Activated naive CD4-positive, alpha-beta T cell treated with Interleukin-2 at 50 U/mL for 16 hours (primary cell): ENCODE measurements around the gene BEGAIN.

ENCODE experiments used
- DNase-seq: peaks from one replicate; pipeline ENCODE4 v3.0.0-alpha.2; 2020

Gene BEGAIN

DNA sequence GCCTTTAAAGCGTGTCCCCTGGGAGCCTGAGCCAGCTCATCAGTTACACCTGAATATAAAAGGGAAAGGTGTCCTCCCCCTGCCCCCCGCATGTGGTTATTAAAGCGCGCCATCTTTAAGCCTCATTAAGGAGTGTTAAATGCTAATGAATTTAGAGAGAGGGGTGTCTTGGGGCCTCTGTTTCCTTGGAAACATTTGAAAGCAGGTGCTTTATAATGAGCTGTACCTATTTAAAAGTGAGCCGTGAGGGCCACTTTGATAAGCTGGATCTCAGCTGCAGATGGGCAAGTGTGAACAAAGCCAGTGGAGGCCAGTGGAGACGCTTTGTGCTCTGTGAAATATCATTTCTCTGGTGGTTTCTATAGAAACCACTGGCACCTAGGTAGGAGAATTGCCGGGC, 84.0 kb downstream of the BEGAIN start:
- no peak for DNase-seq

DNA sequence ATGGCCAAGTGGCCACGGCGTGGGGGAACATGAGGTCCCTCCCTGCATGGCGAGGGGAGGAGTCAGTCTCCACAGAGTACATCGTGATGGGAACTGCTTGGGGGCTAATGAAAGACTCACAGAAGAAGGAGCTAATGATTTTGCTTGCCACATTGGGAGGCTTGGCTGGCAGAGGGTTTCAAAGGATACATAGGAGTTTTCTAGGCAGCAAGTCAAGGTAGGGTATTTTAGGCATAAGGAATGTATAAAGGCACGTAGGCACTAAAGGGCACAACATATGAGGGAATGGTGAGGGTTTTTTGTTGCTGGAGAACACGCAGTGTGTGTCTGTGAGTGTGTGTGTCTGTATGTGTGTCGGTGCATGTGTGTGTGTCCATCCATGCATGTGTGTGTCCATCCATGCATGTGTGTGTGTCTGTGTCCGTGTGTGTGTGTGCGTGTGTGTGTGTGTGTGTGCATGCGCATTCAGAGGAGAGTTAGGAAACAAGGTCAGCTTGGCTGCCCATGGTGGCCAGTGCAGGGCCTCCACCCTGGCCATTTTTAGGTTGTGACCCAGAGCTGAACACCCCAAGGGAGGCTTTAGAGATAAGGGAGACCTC, 84.5 kb downstream of the BEGAIN start:
- no peak for DNase-seq

- no peak for DNase-seq
These were observed 87.1 kb downstream of the BEGAIN start for GRCh38 chr14:100500128-100500527.

- DNase-seq: no peak
These were observed 89.1 kb downstream of the BEGAIN start for GRCh38 chr14:100498068-100498467.

- no peak for DNase-seq
These were observed 91.3 kb downstream of the BEGAIN start for GRCh38 chr14:100495917-100496316.

DNA sequence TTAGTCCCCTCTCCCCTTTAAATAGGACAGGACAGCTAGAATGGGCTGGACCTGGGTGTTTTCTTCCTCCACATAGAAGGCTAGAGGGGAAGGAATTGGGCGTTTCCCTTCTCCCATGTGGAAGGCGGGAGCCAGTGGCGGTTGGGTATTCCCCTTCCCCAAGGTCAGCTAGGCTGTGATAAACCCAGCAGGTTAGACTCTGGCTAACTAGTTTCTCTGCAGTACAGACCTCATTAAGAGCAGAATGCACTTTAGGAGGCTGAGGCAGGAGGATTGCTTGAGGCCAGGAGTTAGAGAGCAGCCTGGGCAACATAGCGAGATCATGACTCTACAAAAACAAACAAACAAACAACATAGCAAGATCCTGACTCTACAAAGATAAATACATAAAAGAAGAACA, 92.6 kb downstream of the BEGAIN start:
- no peak for DNase-seq

GRCh38 chr14:100490252-100490651, 97.0 kb downstream of the BEGAIN start:
- no peak for DNase-seq

- DNase-seq: no peak
These were observed 99.2 kb downstream of the BEGAIN start for GRCh38 chr14:100488057-100488456.

DNA sequence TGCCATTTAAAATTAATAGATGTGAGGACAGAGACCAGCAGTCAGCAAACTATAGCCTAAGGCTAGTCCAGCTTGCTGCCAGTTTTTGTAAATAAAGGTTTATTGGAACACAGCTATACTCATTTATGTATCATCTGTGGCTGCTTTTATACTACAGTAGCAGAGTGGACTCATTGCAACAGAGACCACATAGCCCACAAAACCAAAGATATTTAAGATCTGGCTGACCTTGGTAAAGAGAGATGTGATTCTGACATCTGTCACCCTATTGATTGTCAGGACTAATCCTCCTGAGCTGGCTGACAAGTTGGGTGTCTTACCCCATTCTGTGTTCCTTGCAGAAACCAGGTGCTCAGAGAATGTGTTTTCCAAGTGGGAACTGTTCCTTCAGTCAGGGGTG, 99.9 kb downstream of the BEGAIN start:
- no peak for DNase-seq
